HG02678 (cell line): ENCODE measurements around the gene MEP1B.

Experiments
- ATAC-seq: cut with Tn5 transposase; IDR thresholded peaks from one replicate; pipeline ENCODE4 v1.9.1; 2021; ENCODE audit warnings: mild to moderate bottlenecking, moderate library complexity; ENCODE audit not compliant: unreplicated experiment

The MEP1B gene

GRCh38 chr18:32262092-32262491, 72.3 kb downstream of the MEP1B start:
- no peak for ATAC-seq

GRCh38 chr18:32264401-32264800, 74.6 kb downstream of the MEP1B start:
- ATAC-seq, result no peak

- ATAC-seq, result no peak
Observed at GRCh38 chr18:32267463-32267862, 77.6 kb downstream of the MEP1B start.
